Nephron (organoid): Measurements from ENCODE around the gene ZEB2.
A peak's percentile ranks its signal among the peaks of the same experiment; 100 is the strongest.

Source experiments
- H3K27ac Mint-ChIP-seq, 3 experiments: 2 replicates each; pipeline ENCODE4 v1.8.0; 2020; ENCODE audit warnings: mixed read lengths in 3 of 3, mild to moderate bottlenecking in 2 of 3, moderate library complexity in 1 of 3
- H3K27me3 Mint-ChIP-seq: 2 replicates; pipeline ENCODE4 v1.8.0; 2021; ENCODE audit warnings: low read depth, mild to moderate bottlenecking, moderate library complexity, mixed read lengths
- H3K36me3 Mint-ChIP-seq: 2 replicates; pipeline ENCODE4 v1.8.0; 2020; ENCODE audit warnings: low read depth, mixed read lengths
- H3K4me1 Mint-ChIP-seq: 2 replicates; pipeline ENCODE4 v1.8.0; 2020; ENCODE audit warnings: mixed read lengths
- H3K4me3 Mint-ChIP-seq, 3 experiments: 2 replicates each; pipeline ENCODE4 v1.8.0; 2020; ENCODE audit warnings: mild to moderate bottlenecking in 3 of 3, mixed read lengths in 3 of 3, moderate library complexity in 2 of 3
- H3K9me3 Mint-ChIP-seq: 2 replicates; pipeline ENCODE4 v1.8.0; 2020; ENCODE audit warnings: mixed read lengths
- CTCF ChIP-seq, 3 experiments: fragments of 200-600 bp; sonication (generic); IDR thresholded peaks; one replicate each; pipeline ENCODE4 v1.5.0; 2021; ENCODE audit warnings: antibody characterized with exemption in 3 of 3; ENCODE audit not compliant: unreplicated experiment in 3 of 3

ZEB2 gene

GRCh38 chr2:144510294-144510991, 9.5 kb downstream of the ZEB2 start:
- Mint-ChIP-seq H3K4me1 (peaks cover 87% of the 10 kb centered on the region), H3K36me3 (peaks cover 45% of the 10 kb centered on the region), H3K9me3 (no peaks in the 10 kb centered on the region), H3K4me3 (peak overlapping the region; percentile 69 to 94 (median 83)), H3K27me3 (peaks cover 9% of the 10 kb centered on the region), H3K27ac (peak overlapping the region; percentile 98 to 99 (median 99))
- TF ChIP-seq CTCF (IDR thresholded peaks at IDR 0.05; ENCODE audit: unreplicated experiment in 3 of 3), result no peak

- Mint-ChIP-seq H3K9me3 (no peaks in the 10 kb centered on the region), H3K4me3 (peak overlapping the region; percentile 69 to 94 (median 83)), H3K27me3 (peaks cover 9% of the 10 kb centered on the region), H3K36me3 (peaks cover 39% of the 10 kb centered on the region), H3K4me1 (peaks cover 93% of the 10 kb centered on the region), H3K27ac (peak overlapping the region; percentile 98 to 99 (median 99))
- no peak for TF ChIP-seq CTCF (IDR thresholded peaks at IDR 0.05; ENCODE audit: unreplicated experiment in 3 of 3)
Measured at GRCh38 chr2:144509879-144510221, 10.1 kb downstream of the ZEB2 start.

- Mint-ChIP-seq H3K27ac (peak overlapping the region; percentile 98 to 99 (median 99)), H3K9me3 (no peaks in the 10 kb centered on the region)
Measured at GRCh38 chr2:144509001-144509878, 10.7 kb downstream of the ZEB2 start.

GRCh38 chr2:144508172-144508851, 11.6 kb downstream of the ZEB2 start:
- H3K36me3 Mint-ChIP-seq, result peaks cover 23% of the 10 kb centered on the region
- peak overlapping the region; percentile 98 to 99 (median 99) for H3K27ac Mint-ChIP-seq
- peaks cover 4% of the 10 kb centered on the region for H3K27me3 Mint-ChIP-seq
- peaks cover 96% of the 10 kb centered on the region for H3K4me1 Mint-ChIP-seq
- no peak for TF ChIP-seq CTCF (IDR thresholded peaks at IDR 0.05; ENCODE audit: unreplicated experiment in 3 of 3)
- peak overlapping the region; percentile 58 to 81 (median 73) for H3K4me3 Mint-ChIP-seq
- H3K9me3 Mint-ChIP-seq, result no peaks in the 10 kb centered on the region

More at GRCh38 chr2:144509001-144509878, 10.7 kb downstream of the ZEB2 start:
- peaks cover 96% of the 10 kb centered on the region for H3K4me1 Mint-ChIP-seq
- H3K27me3 Mint-ChIP-seq, result peaks cover 9% of the 10 kb centered on the region
- H3K36me3 Mint-ChIP-seq, result peaks cover 33% of the 10 kb centered on the region
- H3K4me3 Mint-ChIP-seq, result peak overlapping the region; percentile 58 to 81 (median 73)
- no peak for TF ChIP-seq CTCF (IDR thresholded peaks at IDR 0.05; ENCODE audit: unreplicated experiment in 3 of 3)

GRCh38 chr2:144507441-144508171, 12.3 kb downstream of the ZEB2 start:
- no peak for TF ChIP-seq CTCF (IDR thresholded peaks at IDR 0.05; ENCODE audit: unreplicated experiment in 3 of 3)
- H3K27ac Mint-ChIP-seq, result peak overlapping the region; percentile 98 to 99 (median 99)
- peaks cover 16% of the 10 kb centered on the region for H3K36me3 Mint-ChIP-seq

More at GRCh38 chr2:144507441-144508171, 12.3 kb downstream of the ZEB2 start:
- peaks cover 96% of the 10 kb centered on the region for H3K4me1 Mint-ChIP-seq
- H3K27me3 Mint-ChIP-seq, result no peaks in the 10 kb centered on the region
- H3K4me3 Mint-ChIP-seq, result peak overlapping the region; percentile 58 to 81 (median 73)
- H3K9me3 Mint-ChIP-seq, result no peaks in the 10 kb centered on the region
